Esophagus squamous epithelium (tissue), 5 donors: ENCODE results near the gene ANXA11. TPM values are rescaled to one million over a fixed set of nuclear protein-coding genes. Genes with fewer than 3 reads are reported as not detected.
A peak's percentile ranks its signal among the peaks of the same experiment; 100 is the strongest.

Experiments
- DNase-seq: peaks from one replicate; lab custom pipeline; 2025; lab: John Stamatoyannopoulos, UW
- H3K27ac ChIP-seq, 4 donors: fragments of 200-600 bp; sonication (generic); one replicate each; pipeline ENCODE4 v1.5.1; 2016 to 2019; ENCODE audit warnings: mild to moderate bottlenecking in 1 of 4
- H3K27me3 ChIP-seq, 4 donors: fragments of 200-600 bp; sonication (generic); 1 replicate in 3 of 4; 2 replicates in 1 of 4; pipeline versions ENCODE4 v1.5.1 to v1.6.0; 2017 to 2021; ENCODE audit warnings: antibody characterized with exemption in 1 of 4
- H3K36me3 ChIP-seq, 3 donors: fragments of 200-600 bp; sonication (generic); one replicate each; pipeline ENCODE4 v1.5.1; 2016 to 2019
- H3K4me1 ChIP-seq, 3 donors: fragments of 200-600 bp; sonication (generic); one replicate each; pipeline ENCODE4 v1.5.1; 2017 to 2019
- H3K4me3 ChIP-seq, 4 donors: fragments of 200-600 bp; sonication (generic); 1 replicate in 3 of 4; 2 replicates in 1 of 4; pipeline ENCODE4 v1.5.1; 2016 to 2019; ENCODE audit warnings: mild to moderate bottlenecking in 2 of 4, moderate library complexity in 1 of 4
- H3K9me3 ChIP-seq, 3 donors: fragments of 200-600 bp; sonication (generic); one replicate each; pipeline ENCODE4 v1.5.1; 2016 to 2019
- POLR2A ChIP-seq, 4 donors: fragments of 450-650 bp; IDR thresholded peaks; one replicate each; pipeline ENCODE4 v1.6.1; 2017; ENCODE audit warnings: antibody characterized with exemption in 4 of 4, mild to moderate bottlenecking in 4 of 4, moderate library complexity in 3 of 4
- WGBS, 2 donors: methylation state at CpG; one replicate each; pipeline ENCODE4 v1.1.5; 2018; 5-methylcytosine and 5-hydroxymethylcytosine counted together
- intact Hi-C: fragments of 100-400 bp; cut with DNase I; formaldehyde crosslinking; loops from one replicate; pipeline ENCODE4 v1.15.0; 2022
- total RNA-seq, 4 donors: library from RNA; depleted of rRNA; stranded (reverse); fragments of >200 nt; gene quantifications; one replicate each; pipeline ENCODE4 v1.1.0, GENCODE V29; 2016
- TF ChIP-seq, protein P1 (sequence below), 6 experiments: fragments of 450-650 bp in 4 of 6; fragments of 200-600 bp in 2 of 6; sonication (generic) in 2 of 6; IDR thresholded peaks; one replicate each; pipeline ENCODE4 v1.5.1; 2016 to 2019; ENCODE audit warnings: antibody characterized with exemption in 6 of 6, mild to moderate bottlenecking in 4 of 6, moderate library complexity in 4 of 6
- donor health status: DM: yes; HTN: yes; CAD: no.

The ANXA11 gene
- total RNA-seq, 4 donors from 2014 or later = 131 to 243 (median 163) TPM

- Histone ChIP-seq H3K27ac (peak overlapping the region in 3 of 4 donors; percentile 3 to 30 (median 22)), H3K9me3 (no peaks in the 10 kb centered on the region), H3K27me3 (no peaks in the 10 kb centered on the region), H3K36me3 (peaks cover 0 to 89% (median 5%) of the 10 kb centered on the region in 3 donors), H3K4me3 (no peak overlapping the region), H3K4me1 (peaks cover 23 to 82% (median 54%) of the 10 kb centered on the region in 3 donors)
- WGBS, 2 donors = 44 to 48% methylated on average over 3 of the region's 5 CpGs
- intact Hi-C loops = no loop called here
- DNase-seq = no peak
- TF ChIP-seq, protein P1, sequence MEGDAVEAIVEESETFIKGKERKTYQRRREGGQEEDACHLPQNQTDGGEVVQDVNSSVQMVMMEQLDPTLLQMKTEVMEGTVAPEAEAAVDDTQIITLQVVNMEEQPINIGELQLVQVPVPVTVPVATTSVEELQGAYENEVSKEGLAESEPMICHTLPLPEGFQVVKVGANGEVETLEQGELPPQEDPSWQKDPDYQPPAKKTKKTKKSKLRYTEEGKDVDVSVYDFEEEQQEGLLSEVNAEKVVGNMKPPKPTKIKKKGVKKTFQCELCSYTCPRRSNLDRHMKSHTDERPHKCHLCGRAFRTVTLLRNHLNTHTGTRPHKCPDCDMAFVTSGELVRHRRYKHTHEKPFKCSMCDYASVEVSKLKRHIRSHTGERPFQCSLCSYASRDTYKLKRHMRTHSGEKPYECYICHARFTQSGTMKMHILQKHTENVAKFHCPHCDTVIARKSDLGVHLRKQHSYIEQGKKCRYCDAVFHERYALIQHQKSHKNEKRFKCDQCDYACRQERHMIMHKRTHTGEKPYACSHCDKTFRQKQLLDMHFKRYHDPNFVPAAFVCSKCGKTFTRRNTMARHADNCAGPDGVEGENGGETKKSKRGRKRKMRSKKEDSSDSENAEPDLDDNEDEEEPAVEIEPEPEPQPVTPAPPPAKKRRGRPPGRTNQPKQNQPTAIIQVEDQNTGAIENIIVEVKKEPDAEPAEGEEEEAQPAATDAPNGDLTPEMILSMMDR (IDR thresholded peaks at IDR 0.05) = no peak
- no peak for TF ChIP-seq POLR2A (IDR thresholded peaks at IDR 0.05)
These were observed 32.4 kb downstream of the ANXA11 start for GRCh38 chr10:80172896-80173295.

DNA sequence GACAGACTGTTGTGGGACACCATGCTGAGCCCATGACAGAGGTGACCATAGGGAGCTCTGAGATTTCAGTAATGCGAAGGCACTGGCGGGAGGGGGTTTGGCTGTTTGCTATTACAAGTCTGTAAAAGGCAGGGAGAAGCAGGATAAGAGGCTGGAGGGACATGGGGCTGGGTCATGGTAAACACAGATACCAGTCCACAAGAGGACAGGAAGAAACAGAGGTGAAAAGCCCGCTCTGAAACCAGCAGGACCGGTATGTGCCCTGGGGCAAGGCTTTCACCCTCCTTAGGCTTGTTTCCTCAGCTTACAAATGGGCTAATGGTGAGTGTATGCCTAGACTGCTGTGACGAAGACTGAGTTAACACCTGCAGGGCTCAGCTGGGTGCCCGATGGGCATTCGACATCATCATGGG lies 34.1 kb downstream of the ANXA11 start:
- H3K4me3 ChIP-seq = no peak overlapping the region
- DNase-seq = no peak
- TF ChIP-seq, protein P1 (IDR thresholded peaks at IDR 0.05) = no peak
- TF ChIP-seq POLR2A (IDR thresholded peaks at IDR 0.05) = no peak
- no peaks in the 10 kb centered on the region for H3K27me3 ChIP-seq
- H3K9me3 ChIP-seq = no peaks in the 10 kb centered on the region
- H3K4me1 ChIP-seq = peaks cover 25 to 82% (median 63%) of the 10 kb centered on the region in 3 donors
- 56 to 61% methylated on average over 5 to 7 of the region's 7 CpGs for WGBS, 2 donors
- H3K36me3 ChIP-seq = peaks cover 0 to 94% (median 8%) of the 10 kb centered on the region in 3 donors
- intact Hi-C loops = no loop called here
- H3K27ac ChIP-seq = peak overlapping the region; percentile 51 to 69 (median 56)

DNA sequence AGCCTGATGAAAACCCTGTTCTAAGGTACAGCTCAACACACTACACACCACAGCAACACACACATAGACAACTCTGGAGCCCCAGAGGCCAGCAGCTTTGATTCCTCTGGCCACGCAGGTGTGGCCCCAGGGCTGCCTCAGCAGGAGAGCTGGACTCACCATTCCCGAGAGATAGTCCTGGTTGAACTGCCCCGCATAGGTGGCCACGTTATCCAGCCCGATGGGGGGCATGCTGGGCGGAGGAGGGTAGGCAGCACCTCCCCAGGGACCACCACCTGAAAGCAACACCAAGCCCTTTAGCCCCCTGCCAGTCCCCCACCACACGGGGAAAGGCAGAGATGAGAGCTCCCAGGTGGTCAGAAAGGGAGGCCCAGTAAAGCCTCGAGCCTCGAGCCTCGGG lies 34.7 kb downstream of the ANXA11 start:
- peaks cover 0 to 99% (median 8%) of the 10 kb centered on the region in 3 donors for H3K36me3 ChIP-seq
- H3K4me1 ChIP-seq = peaks cover 25 to 85% (median 68%) of the 10 kb centered on the region in 3 donors
- peak overlapping the region; percentile 51 to 69 (median 56) for H3K27ac ChIP-seq
- no peaks in the 10 kb centered on the region for H3K27me3 ChIP-seq
- no peaks in the 10 kb centered on the region for H3K9me3 ChIP-seq
- TF ChIP-seq, protein P1 (IDR thresholded peaks at IDR 0.05) = no peak
- TF ChIP-seq POLR2A (IDR thresholded peaks at IDR 0.05) = no peak
- DNase-seq = no peak
- intact Hi-C loops = no loop called here
- 80% methylated on average over 1 of the region's 10 CpGs; no CpG with 5 or more reads in 1 of the 2 donors for WGBS, 2 donors
- H3K4me3 ChIP-seq = no peak overlapping the region

- no peak for TF ChIP-seq POLR2A (IDR thresholded peaks at IDR 0.05)
- TF ChIP-seq, protein P1 (IDR thresholded peaks at IDR 0.05) = no peak
- peaks cover 28 to 91% (median 74%) of the 10 kb centered on the region in 3 donors for H3K4me1 ChIP-seq
- intact Hi-C loops = no loop called here
- no peaks in the 10 kb centered on the region for H3K9me3 ChIP-seq
- H3K36me3 ChIP-seq = peaks cover 0 to 99% (median 8%) of the 10 kb centered on the region in 3 donors
- WGBS, 2 donors = 25 to 30% methylated on average over 4 of the region's 4 CpGs
- H3K4me3 ChIP-seq = no peak overlapping the region
- H3K27me3 ChIP-seq = no peaks in the 10 kb centered on the region
- no peak for DNase-seq
- peak overlapping the region in 3 of 4 donors; percentile 51 to 64 (median 52) for H3K27ac ChIP-seq
These were observed 35.3 kb downstream of the ANXA11 start for GRCh38 chr10:80170026-80170425.

DNA sequence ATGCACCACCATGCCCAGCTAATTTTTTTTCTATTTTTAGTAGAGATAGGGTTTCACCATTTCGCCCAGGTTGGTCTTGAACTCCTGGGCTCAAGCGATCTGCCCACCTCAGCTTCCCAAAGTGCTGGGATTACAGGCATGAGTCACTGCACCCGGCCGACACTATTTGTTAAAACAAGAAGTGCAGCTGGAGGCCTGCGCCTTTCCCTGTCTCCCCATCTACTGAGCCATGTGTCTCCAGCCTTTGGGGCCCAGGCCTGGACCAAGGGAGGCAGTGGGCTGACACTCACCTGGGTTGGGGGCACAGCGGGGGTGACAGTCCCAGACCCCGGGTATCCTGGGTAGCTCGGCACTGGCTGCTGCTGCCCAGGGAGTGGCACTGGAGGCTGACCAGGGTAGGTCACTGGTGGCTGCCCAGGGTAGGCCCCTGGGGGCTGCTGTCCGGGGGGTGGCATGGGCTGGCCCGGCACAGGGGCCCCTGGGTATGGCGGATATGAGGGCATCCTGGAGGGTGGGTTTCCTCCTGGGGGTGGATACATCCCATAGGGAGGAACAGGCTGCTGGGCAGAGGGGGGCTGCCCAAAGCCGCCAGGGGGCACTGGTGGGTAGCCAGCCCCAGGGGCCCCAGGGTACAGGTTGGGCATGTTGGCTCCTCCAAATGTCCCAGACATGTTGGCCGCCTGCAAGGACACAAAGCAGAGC lies 36.5 kb downstream of the ANXA11 start:
- DNase-seq = no peak
- WGBS, 2 donors = 67 to 81% methylated on average over 4 to 6 of the region's 13 CpGs
- TF ChIP-seq, protein P1 (IDR thresholded peaks at IDR 0.05) = peak in 2 of 6 experiments; percentile 18 to 34
- TF ChIP-seq POLR2A (IDR thresholded peaks at IDR 0.05) = no peak
- Histone ChIP-seq H3K9me3 (no peaks in the 10 kb centered on the region), H3K27ac (peak overlapping the region in 3 of 4 donors; percentile 35 to 64 (median 52)), H3K4me1 (peaks cover 34 to 100% (median 85%) of the 10 kb centered on the region in 3 donors), H3K36me3 (peaks cover 0 to 99% (median 8%) of the 10 kb centered on the region in 3 donors), H3K4me3 (no peak overlapping the region), H3K27me3 (no peaks in the 10 kb centered on the region)
- intact Hi-C loops = no loop called here
